MCF 10A (cell line): ENCODE measurements around the gene ARMC6. TPM values are rescaled to one million over a fixed set of nuclear protein-coding genes. Genes with fewer than 3 reads are reported as not detected.

Source experiments
- BruUV-seq: library from RNA; stranded (reverse); fragments of 400-500 nt; replicated peaks from 2 replicates; lab custom pipeline; 2021; lab: Mats Ljungman, UMichigan
- CTCF ChIA-PET: fragments of 300-600 bp; sonication (Branson Sonifier 250); formaldehyde crosslinking; extraction: SDS; loops from one replicate; lab custom pipeline; 2021; ENCODE audit warnings: antibody characterized with exemption, inconsistent platforms; lab: Yijun Ruan, JAX
- POLR2A ChIA-PET: fragments of 300-600, 350-650 bp; sonication (Branson Sonifier 250); formaldehyde crosslinking; extraction: SDS; loops from one replicate; lab custom pipeline; 2020; ENCODE audit warnings: antibody characterized with exemption, inconsistent platforms; lab: Yijun Ruan, JAX
- DNase-seq: peaks from one replicate; pipeline ENCODE4 v3.0.0-alpha.2; 2018; ENCODE audit not compliant: unreplicated experiment
- H3K27ac Mint-ChIP-seq: one replicate; pipeline ENCODE4 v1.8.0; 2022; ENCODE audit warnings: mild to moderate bottlenecking, low read depth, mixed read lengths; ENCODE audit not compliant: unreplicated experiment
- H3K27me3 Mint-ChIP-seq: one replicate; pipeline ENCODE4 v1.8.0; 2022; ENCODE audit warnings: mixed read lengths; ENCODE audit not compliant: insufficient read depth, unreplicated experiment
- H3K36me3 Mint-ChIP-seq: one replicate; pipeline ENCODE4 v1.8.0; 2022; ENCODE audit warnings: mild to moderate bottlenecking, moderate library complexity, mixed read lengths; ENCODE audit not compliant: insufficient read depth, unreplicated experiment
- H3K4me1 Mint-ChIP-seq: one replicate; pipeline ENCODE4 v1.8.0; 2022; ENCODE audit warnings: mixed read lengths; ENCODE audit not compliant: insufficient read depth, unreplicated experiment
- H3K4me3 Mint-ChIP-seq: one replicate; pipeline ENCODE4 v1.8.0; 2022; ENCODE audit warnings: mild to moderate bottlenecking, moderate library complexity, mixed read lengths; ENCODE audit not compliant: unreplicated experiment
- H3K9me3 Mint-ChIP-seq: one replicate; pipeline ENCODE4 v1.8.0; 2022; ENCODE audit warnings: mixed read lengths; ENCODE audit not compliant: unreplicated experiment
- CTCF ChIP-seq: fragments of 200-600 bp; IDR thresholded peaks from one replicate; pipeline ENCODE4 v1.8.0; 2022; ENCODE audit warnings: antibody characterized with exemption, mild to moderate bottlenecking; ENCODE audit not compliant: unreplicated experiment
- intact Hi-C: fragments of 100-400 bp; cut with micrococcal nuclease; formaldehyde crosslinking; loops from 2 replicates; pipeline ENCODE4 v1.14.1; 2022
- total RNA-seq: library from RNA; stranded (reverse); gene quantifications from 2 replicates; pipeline ENCODE4 v1.2.3, GENCODE V29; 2022

Gene ARMC6
- total RNA-seq, 1 experiment from 2014 or later, result 37.1 TPM

- H3K4me3 Mint-ChIP-seq, result no peak overlapping the region
- peaks cover 27% of the 10 kb centered on the region for H3K36me3 Mint-ChIP-seq
- DNase-seq, result no peak
- no TSS peak for BruUV-seq
- TF ChIP-seq CTCF, result no peak
- ChIA-PET CTCF (no interaction called here), POLR2A (interaction anchor here (1.3 kb wide), 1 partner anchor 10 kb away, joined by 4 read pairs; no protein-coding TSS in a partner anchor)
- peaks cover under 1% of the 10 kb centered on the region for H3K4me1 Mint-ChIP-seq
- no peaks in the 10 kb centered on the region for H3K27me3 Mint-ChIP-seq
- no peak overlapping the region for H3K27ac Mint-ChIP-seq
- no peaks in the 10 kb centered on the region for H3K9me3 Mint-ChIP-seq
- intact Hi-C loops, result no loop called here
Measured at GRCh38 chr19:19057317-19057716, 23.9 kb downstream of the ARMC6 start.

- H3K27ac Mint-ChIP-seq, result no peak overlapping the region
- DNase-seq, result no peak
- no peak overlapping the region for H3K4me3 Mint-ChIP-seq
- peaks cover 27% of the 10 kb centered on the region for H3K36me3 Mint-ChIP-seq
- intact Hi-C loops, result no loop called here
- CTCF ChIA-PET, result no interaction called here
- no peaks in the 10 kb centered on the region for H3K27me3 Mint-ChIP-seq
- peaks cover 5% of the 10 kb centered on the region for H3K4me1 Mint-ChIP-seq
- BruUV-seq, result no TSS peak
- POLR2A ChIA-PET, result interaction anchor here (1.3 kb wide), 1 partner anchor 10 kb away, joined by 4 read pairs; no protein-coding TSS in a partner anchor
- TF ChIP-seq CTCF, result no peak
- no peaks in the 10 kb centered on the region for H3K9me3 Mint-ChIP-seq
Measured at GRCh38 chr19:19057720-19058119, 24.3 kb downstream of the ARMC6 start.

GRCh38 chr19:19059018-19059836 lies 25.8 kb downstream of the ARMC6 start:
- H3K36me3 Mint-ChIP-seq, result peaks cover 22% of the 10 kb centered on the region
- H3K27ac Mint-ChIP-seq, result no peak overlapping the region
- H3K4me1 Mint-ChIP-seq, result peaks cover 7% of the 10 kb centered on the region
- POLR2A ChIA-PET, result no interaction called here
- intact Hi-C loops, result no loop called here
- no peak for DNase-seq
- TF ChIP-seq CTCF, result no peak
- no peak overlapping the region for H3K4me3 Mint-ChIP-seq
- no peaks in the 10 kb centered on the region for H3K27me3 Mint-ChIP-seq
- CTCF ChIA-PET, result interaction anchor here (0.6 kb wide), 1 partner anchor 87 kb away, joined by 3 read pairs; no protein-coding TSS in a partner anchor
- BruUV-seq, result no TSS peak
- no peaks in the 10 kb centered on the region for H3K9me3 Mint-ChIP-seq

- DNase-seq, result no peak
- H3K27me3 Mint-ChIP-seq, result no peaks in the 10 kb centered on the region
- TF ChIP-seq CTCF, result no peak
- H3K36me3 Mint-ChIP-seq, result peaks cover 22% of the 10 kb centered on the region
- ChIA-PET POLR2A (no interaction called here), CTCF (interaction anchor here (0.6 to 0.7 kb wide), 2 partner anchors 51 to 86 kb away, joined by 3 read pairs; no protein-coding TSS in a partner anchor)
- intact Hi-C loops, result loop anchor here (5.0 kb wide), 1 partner anchor 77 kb away; the partner anchor contains the start of gene TMEM161A
- no peak overlapping the region for H3K4me3 Mint-ChIP-seq
- H3K27ac Mint-ChIP-seq, result no peak overlapping the region
- peaks cover 15% of the 10 kb centered on the region for H3K4me1 Mint-ChIP-seq
- no peaks in the 10 kb centered on the region for H3K9me3 Mint-ChIP-seq
- BruUV-seq, result no TSS peak
Measured at GRCh38 chr19:19059837-19060611, 26.6 kb downstream of the ARMC6 start.
